GM11168 (cell line): ENCODE results near the gene FAM135A.

Source experiments
- in situ Hi-C: fragments of 300-500 bp; cut with MboI; formaldehyde crosslinking; loops from one replicate; pipeline ENCODE4 v1.12.0; 2022; ENCODE audit warnings: low sequenced_read_pairs; ENCODE audit not compliant: unreplicated experiment

Gene FAM135A

GRCh38 chr6:70395301-70395672 is 18.0 kb upstream of the FAM135A start:
- in situ Hi-C loops = no loop called here

GRCh38 chr6:70396163-70396562 is 17.1 kb upstream of the FAM135A start:
- in situ Hi-C loops = no loop called here

GRCh38 chr6:70396796-70397729 is 16.2 kb upstream of the FAM135A start:
- in situ Hi-C loops = no loop called here

- in situ Hi-C loops = no loop called here
Measured at GRCh38 chr6:70398783-70399728, 14.3 kb upstream of the FAM135A start.

GRCh38 chr6:70404658-70405057 is 8.7 kb upstream of the FAM135A start:
- in situ Hi-C loops = no loop called here

GRCh38 chr6:70409216-70409615 is 4.1 kb upstream of the FAM135A start:
- in situ Hi-C loops = no loop called here

- in situ Hi-C loops = no loop called here
Measured at GRCh38 chr6:70411542-70412251, 1.6 kb upstream of the FAM135A start.

GRCh38 chr6:70412252-70413113 is 825 bp upstream of the FAM135A start:
- in situ Hi-C loops = no loop called here

GRCh38 chr6:70413992-70414494 is 735 bp downstream of the FAM135A start:
- in situ Hi-C loops = no loop called here

- in situ Hi-C loops = no loop called here
Measured at GRCh38 chr6:70414813-70415212, 1.5 kb downstream of the FAM135A start.

GRCh38 chr6:70415247-70415646 is 1.9 kb downstream of the FAM135A start:
- in situ Hi-C loops = no loop called here

GRCh38 chr6:70415660-70416059 is 2.4 kb downstream of the FAM135A start:
- in situ Hi-C loops = no loop called here

- in situ Hi-C loops = no loop called here
Measured at GRCh38 chr6:70421509-70421908, 8.2 kb downstream of the FAM135A start.

GRCh38 chr6:70423189-70424134 is 10.2 kb downstream of the FAM135A start:
- in situ Hi-C loops = no loop called here

GRCh38 chr6:70424291-70424690 is 11.0 kb downstream of the FAM135A start:
- in situ Hi-C loops = no loop called here

- in situ Hi-C loops = no loop called here
Measured at GRCh38 chr6:70436320-70436719, 23.0 kb downstream of the FAM135A start.

GRCh38 chr6:70445001-70445400 is 31.7 kb downstream of the FAM135A start:
- in situ Hi-C loops = no loop called here
